ENCODE data around the gene CMTM1.

DNA sequence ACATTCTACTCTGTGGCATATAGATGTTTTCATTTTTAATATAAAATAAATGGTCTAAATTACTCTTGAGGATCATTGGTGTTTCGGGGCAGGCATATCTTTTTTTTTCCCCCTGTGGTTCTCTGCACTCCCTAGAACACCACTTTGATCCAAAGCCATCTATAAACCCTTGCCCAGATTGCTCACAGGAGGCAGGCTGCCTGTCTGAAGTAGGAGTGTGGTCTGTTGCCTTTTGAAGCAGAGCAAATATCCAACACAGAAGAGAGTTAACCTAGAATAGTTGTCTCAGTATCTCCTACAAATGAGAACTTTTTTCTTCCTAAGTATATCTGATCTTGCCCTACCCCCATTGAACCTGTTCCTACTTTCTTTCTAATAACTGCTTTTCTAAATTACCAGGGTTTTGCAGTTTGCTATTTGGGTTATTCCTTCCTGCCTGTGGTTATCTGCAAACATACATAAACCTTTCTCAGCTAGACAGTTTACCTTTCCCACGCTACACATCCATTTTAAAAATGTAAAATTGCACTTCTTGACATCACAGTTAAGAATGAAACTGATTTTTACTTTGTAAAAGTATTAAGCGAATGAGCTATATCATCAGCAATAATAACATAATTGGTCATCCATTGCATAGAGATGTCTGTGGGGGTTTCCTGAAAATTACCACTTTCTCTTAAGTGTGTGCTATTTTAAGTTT lies 4.7 kb upstream of the CMTM1 start:
- TF ChIP-seq POLR2AphosphoS5 (IDR thresholded peaks at IDR 0.05) (no peak), POLR2A (IDR thresholded peaks at IDR 0.05) (no peak)
- TF ChIP-seq, protein P1, sequence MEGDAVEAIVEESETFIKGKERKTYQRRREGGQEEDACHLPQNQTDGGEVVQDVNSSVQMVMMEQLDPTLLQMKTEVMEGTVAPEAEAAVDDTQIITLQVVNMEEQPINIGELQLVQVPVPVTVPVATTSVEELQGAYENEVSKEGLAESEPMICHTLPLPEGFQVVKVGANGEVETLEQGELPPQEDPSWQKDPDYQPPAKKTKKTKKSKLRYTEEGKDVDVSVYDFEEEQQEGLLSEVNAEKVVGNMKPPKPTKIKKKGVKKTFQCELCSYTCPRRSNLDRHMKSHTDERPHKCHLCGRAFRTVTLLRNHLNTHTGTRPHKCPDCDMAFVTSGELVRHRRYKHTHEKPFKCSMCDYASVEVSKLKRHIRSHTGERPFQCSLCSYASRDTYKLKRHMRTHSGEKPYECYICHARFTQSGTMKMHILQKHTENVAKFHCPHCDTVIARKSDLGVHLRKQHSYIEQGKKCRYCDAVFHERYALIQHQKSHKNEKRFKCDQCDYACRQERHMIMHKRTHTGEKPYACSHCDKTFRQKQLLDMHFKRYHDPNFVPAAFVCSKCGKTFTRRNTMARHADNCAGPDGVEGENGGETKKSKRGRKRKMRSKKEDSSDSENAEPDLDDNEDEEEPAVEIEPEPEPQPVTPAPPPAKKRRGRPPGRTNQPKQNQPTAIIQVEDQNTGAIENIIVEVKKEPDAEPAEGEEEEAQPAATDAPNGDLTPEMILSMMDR (IDR thresholded peaks at IDR 0.05 in 8 of 11, conservative IDR thresholded peaks at IDR 0.05 in 3 of 11), result no peak

All from spleen (tissue), 7 donors.